Stomach (tissue), 4 donors: ENCODE results near the gene INPP4B.

Source experiments
- CTCF ChIP-seq, 7 experiments: fragments of 450-650 bp in 4 of 7; fragments of 200-600 bp in 3 of 7; sonication (generic) in 3 of 7; IDR thresholded peaks; one replicate each; pipeline ENCODE4 v1.5.1; 2016 to 2019; ENCODE audit warnings: antibody characterized with exemption in 7 of 7, control low read depth in 2 of 7, mild to moderate bottlenecking in 1 of 7
- EP300 ChIP-seq: sonication (generic); formaldehyde crosslinking; IDR thresholded peaks from one replicate; pipeline ENCODE4 v1.6.1; 2017; ENCODE audit warnings: antibody characterized with exemption
- POLR2A ChIP-seq, 4 donors: fragments of 450-650 bp; IDR thresholded peaks; one replicate each; pipeline ENCODE4 v1.6.1; 2016; ENCODE audit warnings: antibody characterized with exemption in 4 of 4, control low read depth in 2 of 4, mild to moderate bottlenecking in 1 of 4, moderate library complexity in 1 of 4
- POLR2AphosphoS5 ChIP-seq, 3 donors: sonication (generic); formaldehyde crosslinking; IDR thresholded peaks; one replicate each; pipeline ENCODE4 v1.6.1; 2016; ENCODE audit warnings: antibody characterized with exemption in 3 of 3

- no peak for TF ChIP-seq EP300
- TF ChIP-seq CTCF (IDR thresholded peaks at IDR 0.05), result no peak
- no peak for TF ChIP-seq POLR2AphosphoS5 (IDR thresholded peaks at IDR 0.05)
- TF ChIP-seq POLR2A (IDR thresholded peaks at IDR 0.05), result no peak
These were observed 44.1 kb downstream of the INPP4B start for GRCh38 chr4:142801966-142802365.
